H1 (cell line): ENCODE data around the gene SSX2IP. TPM values are rescaled to one million over a fixed set of nuclear protein-coding genes. Genes with fewer than 3 reads are reported as not detected.

ENCODE experiments used
- ASH2L ChIP-seq: fragments of 200-600, 300-600 bp; sonication (generic); IDR thresholded peaks from one replicate; pipeline ENCODE4 v1.7.1; 2017; ENCODE audit warnings: low read length
- BACH1 ChIP-seq: IDR thresholded peaks from 2 replicates; pipeline ENCODE4 v1.6.1; 2012; ENCODE audit warnings: low read length, improper control_type of control experiment
- BCL11A ChIP-seq, 2 experiments: IDR thresholded peaks; one replicate each; pipeline ENCODE4 v1.6.1; 2011; ENCODE audit warnings: low read depth in 2 of 2, low read length in 2 of 2, mild to moderate bottlenecking in 2 of 2
- BRCA1 ChIP-seq: IDR thresholded peaks from 2 replicates; pipeline ENCODE4 v1.6.1; 2012; ENCODE audit warnings: low read depth, low read length, improper control_type of control experiment
- CHD2 ChIP-seq: IDR thresholded peaks from 2 replicates; pipeline ENCODE4 v1.6.1; 2012; ENCODE audit warnings: low read length, improper control_type of control experiment
- EGR1 ChIP-seq: IDR thresholded peaks from 2 replicates; pipeline ENCODE4 v1.6.1; 2011; ENCODE audit warnings: low read depth, low read length, borderline replicate concordance
- FOSL1 ChIP-seq: IDR thresholded peaks from 2 replicates; pipeline ENCODE4 v1.6.1; 2011; ENCODE audit warnings: mild to moderate bottlenecking, low read depth, low read length, moderate library complexity; ENCODE audit not compliant: insufficient read depth
- HDAC6 ChIP-seq: IDR thresholded peaks from one replicate; pipeline ENCODE4 v1.7.1; 2012; ENCODE audit warnings: low read depth, mild to moderate bottlenecking, inconsistent platforms, low read length, moderate library complexity
- JUN ChIP-seq: IDR thresholded peaks from 2 replicates; pipeline ENCODE4 v1.6.1; 2011; ENCODE audit warnings: low read depth, mild to moderate bottlenecking, improper control_type of control experiment, low read length
- KDM1A ChIP-seq: fragments of 200-600, 300-600 bp; sonication (generic); IDR thresholded peaks from 2 replicates; pipeline ENCODE4 v1.7.1; 2016; ENCODE audit warnings: mild to moderate bottlenecking, low read length, borderline replicate concordance
- KDM5A ChIP-seq: fragments of 200-600 bp; IDR thresholded peaks from 2 replicates; pipeline ENCODE4 v1.7.1; 2012; ENCODE audit warnings: mild to moderate bottlenecking, low read length, inconsistent platforms, mixed read lengths
- PHF8 ChIP-seq: fragments of 200-600 bp; sonication (generic); conservative IDR thresholded peaks from 2 replicates; pipeline ENCODE4 v1.7.1; 2012; ENCODE audit warnings: low read depth, mild to moderate bottlenecking, inconsistent platforms, low read length, moderate library complexity
- POLR2AphosphoS5 ChIP-seq: IDR thresholded peaks from 2 replicates; pipeline ENCODE4 v1.6.1; 2011; ENCODE audit warnings: low read depth, low read length
- RFX5 ChIP-seq: IDR thresholded peaks from 2 replicates; pipeline ENCODE4 v1.6.1; 2011; ENCODE audit warnings: low read depth, low read length, improper control_type of control experiment, borderline replicate concordance
- SAP30 ChIP-seq: fragments of 300-600 bp; sonication (generic); IDR thresholded peaks from 2 replicates; pipeline ENCODE4 v1.7.1; 2012; ENCODE audit warnings: low read length, moderate library complexity, mild to moderate bottlenecking, inconsistent platforms; ENCODE audit not compliant: insufficient read depth, insufficient replicate concordance
- SIRT6 ChIP-seq: IDR thresholded peaks from one replicate; pipeline ENCODE4 v1.7.1; 2012; ENCODE audit warnings: low read length, inconsistent platforms
- SIX5 ChIP-seq: IDR thresholded peaks from 2 replicates; pipeline ENCODE4 v1.6.1; 2011; ENCODE audit warnings: mild to moderate bottlenecking, low read depth, low read length
- SP1 ChIP-seq: IDR thresholded peaks from 2 replicates; pipeline ENCODE4 v1.6.1; 2011; ENCODE audit warnings: low read depth, low read length
- SP4 ChIP-seq: IDR thresholded peaks from 2 replicates; pipeline ENCODE4 v1.6.1; 2012; ENCODE audit warnings: low read length, inconsistent platforms
- SUZ12 ChIP-seq: fragments of 200-600 bp; sonication (generic); IDR thresholded peaks from 2 replicates; pipeline ENCODE4 v1.6.1; 2012; ENCODE audit warnings: mild to moderate bottlenecking, inconsistent platforms, low read length, moderate library complexity, mixed read lengths
- polyA plus RNA-seq, 7 experiments: library from polyadenylated mRNA; depleted of rRNA in 3 of 7; stranded (reverse) in 5 of 7; unstranded in 2 of 7; fragments of >200 nt in 5 of 7; fragments of 200-250 nt in 2 of 7; gene quantifications; 1 replicate in 5 of 7; 2 replicates in 1 of 7; 4 replicates in 1 of 7; pipeline versions ENCODE4 v1.2.1 to v1.2.3, GENCODE V29; 2011 to 2013; ENCODE audit warnings: missing spikeins in 2 of 7, mixed read lengths in 2 of 7
- total RNA-seq: library from RNA; stranded (reverse); fragmentation: NEBNext Ultra II Directional; extraction: Animal tissue kit (Norgen Biotek cat#: 25700); gene quantifications from 2 replicates; pipeline ENCODE4 v1.2.1, GENCODE V29; 2021
- TF ChIP-seq, protein P1 (sequence below), 3 experiments: IDR thresholded peaks; 1 replicate in 2 of 3; 2 replicates in 1 of 3; pipeline versions ENCODE4 v1.5.1 to v1.6.1; 2011; ENCODE audit warnings: low read length in 3 of 3, mild to moderate bottlenecking in 3 of 3, inconsistent platforms in 2 of 3, low read depth in 1 of 3, moderate library complexity in 1 of 3; ENCODE audit not compliant: insufficient read depth in 1 of 3; ENCODE audit errors: control extremely low read depth in 1 of 3
- TF ChIP-seq, protein P2 (sequence below): IDR thresholded peaks from 2 replicates; pipeline ENCODE4 v1.6.1; 2012; ENCODE audit warnings: low read length, inconsistent platforms

The SSX2IP gene
- total and polyA plus RNA-seq, 2 of the 8 experiments (the other 6 are each of a cell fraction or from before 2014, with no cell fraction given): 4.0 to 31.3 TPM

DNA sequence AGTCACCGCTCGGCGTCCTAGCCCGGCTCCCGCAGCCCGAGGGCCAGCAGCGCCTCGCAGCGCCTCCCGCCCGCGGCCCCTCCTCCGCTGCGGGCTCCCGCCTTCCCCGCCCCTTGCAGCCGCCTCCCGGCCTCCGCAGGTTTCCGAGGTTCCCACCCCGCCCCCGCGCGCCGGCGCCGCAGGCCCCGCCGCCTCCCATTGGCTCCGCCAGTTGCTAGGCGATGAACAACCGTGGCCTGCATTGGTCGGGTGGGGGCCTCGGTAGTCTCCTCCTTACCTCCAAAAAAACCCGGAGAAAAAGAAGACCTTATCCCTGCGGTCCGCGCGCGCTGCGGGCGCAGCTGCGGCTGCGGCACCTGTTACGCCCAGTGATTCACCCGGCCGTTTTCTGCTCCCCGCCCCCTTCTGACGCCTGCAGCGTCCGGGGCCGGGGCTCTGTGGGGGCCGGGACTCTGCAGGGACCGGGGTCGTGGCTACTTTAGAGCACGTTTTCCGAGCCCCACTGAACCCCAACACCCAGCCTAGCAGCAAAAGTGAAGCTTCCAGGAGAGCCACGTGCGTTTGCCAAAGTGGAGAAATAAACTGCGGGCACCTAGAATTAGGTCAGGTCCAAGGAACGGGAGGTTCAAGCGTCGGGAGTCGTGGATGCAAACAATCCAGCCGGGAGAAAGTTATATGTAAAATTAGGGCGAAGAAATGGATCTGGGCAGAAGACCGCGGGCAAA is at the start of gene SSX2IP (continued):
- peak; percentile 65 for TF ChIP-seq PHF8
- no peak for TF ChIP-seq RFX5
- TF ChIP-seq KDM1A: no peak
- no peak for TF ChIP-seq HDAC6
- TF ChIP-seq, protein P1, sequence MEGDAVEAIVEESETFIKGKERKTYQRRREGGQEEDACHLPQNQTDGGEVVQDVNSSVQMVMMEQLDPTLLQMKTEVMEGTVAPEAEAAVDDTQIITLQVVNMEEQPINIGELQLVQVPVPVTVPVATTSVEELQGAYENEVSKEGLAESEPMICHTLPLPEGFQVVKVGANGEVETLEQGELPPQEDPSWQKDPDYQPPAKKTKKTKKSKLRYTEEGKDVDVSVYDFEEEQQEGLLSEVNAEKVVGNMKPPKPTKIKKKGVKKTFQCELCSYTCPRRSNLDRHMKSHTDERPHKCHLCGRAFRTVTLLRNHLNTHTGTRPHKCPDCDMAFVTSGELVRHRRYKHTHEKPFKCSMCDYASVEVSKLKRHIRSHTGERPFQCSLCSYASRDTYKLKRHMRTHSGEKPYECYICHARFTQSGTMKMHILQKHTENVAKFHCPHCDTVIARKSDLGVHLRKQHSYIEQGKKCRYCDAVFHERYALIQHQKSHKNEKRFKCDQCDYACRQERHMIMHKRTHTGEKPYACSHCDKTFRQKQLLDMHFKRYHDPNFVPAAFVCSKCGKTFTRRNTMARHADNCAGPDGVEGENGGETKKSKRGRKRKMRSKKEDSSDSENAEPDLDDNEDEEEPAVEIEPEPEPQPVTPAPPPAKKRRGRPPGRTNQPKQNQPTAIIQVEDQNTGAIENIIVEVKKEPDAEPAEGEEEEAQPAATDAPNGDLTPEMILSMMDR (IDR thresholded peaks at IDR 0.05; ENCODE audit: control extremely low read depth in 1 of 3, insufficient read depth in 1 of 3, low read depth in 1 of 3, low read length in 3 of 3): 0 out of 4 replicates have a peak, but pooled peaks of 1 of the 3 experiments have one; percentile 1
- no peak for TF ChIP-seq SUZ12
- no peak for TF ChIP-seq SIRT6
- no peak for TF ChIP-seq SAP30
- TF ChIP-seq EGR1: peak; percentile 95
- TF ChIP-seq SP4: no peak
- TF ChIP-seq CHD2: peak; percentile 11; the same call in 1 of the 2 replicates
- TF ChIP-seq JUN: no peak
- TF ChIP-seq, protein P2, sequence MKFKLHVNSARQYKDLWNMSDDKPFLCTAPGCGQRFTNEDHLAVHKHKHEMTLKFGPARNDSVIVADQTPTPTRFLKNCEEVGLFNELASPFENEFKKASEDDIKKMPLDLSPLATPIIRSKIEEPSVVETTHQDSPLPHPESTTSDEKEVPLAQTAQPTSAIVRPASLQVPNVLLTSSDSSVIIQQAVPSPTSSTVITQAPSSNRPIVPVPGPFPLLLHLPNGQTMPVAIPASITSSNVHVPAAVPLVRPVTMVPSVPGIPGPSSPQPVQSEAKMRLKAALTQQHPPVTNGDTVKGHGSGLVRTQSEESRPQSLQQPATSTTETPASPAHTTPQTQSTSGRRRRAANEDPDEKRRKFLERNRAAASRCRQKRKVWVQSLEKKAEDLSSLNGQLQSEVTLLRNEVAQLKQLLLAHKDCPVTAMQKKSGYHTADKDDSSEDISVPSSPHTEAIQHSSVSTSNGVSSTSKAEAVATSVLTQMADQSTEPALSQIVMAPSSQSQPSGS: no peak
- peak; percentile 66 for TF ChIP-seq ASH2L
- no peak for TF ChIP-seq KDM5A
- no peak for TF ChIP-seq BRCA1
- no peak for TF ChIP-seq FOSL1
- peak; percentile 49; the same call in 1 of the 2 replicates for TF ChIP-seq POLR2AphosphoS5
- TF ChIP-seq BACH1: no peak
- no peak for TF ChIP-seq BCL11A (IDR thresholded peaks at IDR 0.05; ENCODE audit: low read depth in 2 of 2, low read length in 2 of 2)
- no peak for TF ChIP-seq SIX5
- TF ChIP-seq SP1: peak; percentile 81
